GM19455 (cell line): ENCODE measurements around the gene RRP36.

Source experiments
- ATAC-seq: cut with Tn5 transposase; IDR thresholded peaks from one replicate; pipeline ENCODE4 v1.9.1; 2021; ENCODE audit not compliant: unreplicated experiment

RRP36 gene

DNA sequence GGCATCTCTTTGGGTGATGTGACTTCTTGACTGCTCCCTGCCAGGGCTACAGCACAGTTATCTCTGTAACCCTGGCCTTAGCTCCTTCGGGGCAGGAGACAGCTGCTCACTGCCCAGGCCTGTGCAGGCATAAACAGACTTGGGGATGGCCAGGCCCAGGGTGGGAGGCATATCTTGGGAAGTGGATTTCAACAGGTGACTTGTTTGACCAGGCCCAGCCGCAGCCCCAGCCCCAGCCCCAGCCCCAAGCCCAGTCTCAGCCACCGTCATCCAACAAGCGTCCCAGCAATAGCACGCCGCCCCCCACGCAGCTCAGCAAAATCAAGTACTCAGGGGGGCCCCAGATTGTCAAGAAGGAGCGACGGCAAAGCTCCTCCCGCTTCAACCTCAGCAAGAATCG is 15.2 kb upstream of the RRP36 start:
- ATAC-seq = no peak

DNA sequence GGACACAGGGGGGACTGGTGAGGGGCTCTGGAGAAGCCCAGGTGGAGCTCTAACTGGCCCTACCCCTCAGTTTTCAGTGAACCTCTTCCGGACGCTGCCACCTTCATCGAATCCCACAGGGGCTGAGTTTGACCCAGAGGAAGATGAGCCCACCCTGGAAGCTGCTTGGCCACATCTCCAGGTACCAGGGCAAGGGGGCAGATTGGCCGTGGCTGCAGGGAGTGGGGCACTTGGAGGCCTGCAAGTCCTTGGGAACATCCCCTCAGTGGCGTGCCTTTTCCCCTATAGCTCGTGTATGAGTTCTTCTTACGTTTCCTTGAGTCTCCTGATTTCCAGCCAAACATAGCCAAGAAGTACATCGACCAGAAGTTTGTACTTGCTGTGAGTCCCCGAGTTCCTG is 14.3 kb upstream of the RRP36 start:
- no peak for ATAC-seq

DNA sequence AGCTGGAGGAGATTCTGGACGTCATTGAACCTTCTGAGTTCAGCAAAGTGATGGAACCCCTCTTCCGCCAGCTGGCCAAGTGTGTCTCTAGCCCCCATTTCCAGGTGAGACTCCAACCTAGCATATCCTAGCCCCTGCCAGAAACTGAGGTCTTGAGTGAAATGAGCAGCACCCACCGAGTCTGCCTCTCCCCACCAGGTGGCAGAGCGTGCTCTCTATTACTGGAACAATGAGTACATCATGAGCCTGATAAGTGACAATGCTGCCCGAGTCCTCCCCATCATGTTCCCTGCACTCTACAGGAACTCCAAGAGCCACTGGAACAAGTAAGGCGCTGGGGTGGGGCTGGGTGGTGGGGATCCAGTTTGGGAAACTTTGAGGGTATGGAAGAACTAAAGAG is 12.3 kb upstream of the RRP36 start:
- ATAC-seq = no peak

DNA sequence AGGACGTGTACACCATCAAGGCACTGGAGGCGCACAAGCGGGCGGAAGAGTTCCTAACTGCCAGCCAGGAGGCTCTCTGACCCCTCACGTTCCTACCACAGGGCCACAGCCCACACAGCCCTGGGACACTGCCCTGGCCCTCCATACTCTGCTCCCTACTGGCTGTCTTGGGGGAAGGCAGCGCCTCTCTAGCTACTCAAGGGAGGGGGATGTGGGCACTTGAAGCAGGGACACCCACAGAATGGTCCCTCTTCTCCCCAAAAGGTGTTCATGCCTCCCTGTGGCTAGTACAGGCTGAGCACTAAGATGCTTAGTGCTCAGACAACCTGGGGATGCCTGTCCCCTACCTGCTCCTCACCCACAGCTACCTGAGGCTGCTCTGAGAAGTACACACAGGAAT is 10.2 kb upstream of the RRP36 start:
- ATAC-seq = no peak

- ATAC-seq = no peak
These were observed 9.1 kb upstream of the RRP36 start for GRCh38 chr6:43012364-43012763.

GRCh38 chr6:43013097-43013842 is 8.2 kb upstream of the RRP36 start:
- ATAC-seq = peak; percentile 14

DNA sequence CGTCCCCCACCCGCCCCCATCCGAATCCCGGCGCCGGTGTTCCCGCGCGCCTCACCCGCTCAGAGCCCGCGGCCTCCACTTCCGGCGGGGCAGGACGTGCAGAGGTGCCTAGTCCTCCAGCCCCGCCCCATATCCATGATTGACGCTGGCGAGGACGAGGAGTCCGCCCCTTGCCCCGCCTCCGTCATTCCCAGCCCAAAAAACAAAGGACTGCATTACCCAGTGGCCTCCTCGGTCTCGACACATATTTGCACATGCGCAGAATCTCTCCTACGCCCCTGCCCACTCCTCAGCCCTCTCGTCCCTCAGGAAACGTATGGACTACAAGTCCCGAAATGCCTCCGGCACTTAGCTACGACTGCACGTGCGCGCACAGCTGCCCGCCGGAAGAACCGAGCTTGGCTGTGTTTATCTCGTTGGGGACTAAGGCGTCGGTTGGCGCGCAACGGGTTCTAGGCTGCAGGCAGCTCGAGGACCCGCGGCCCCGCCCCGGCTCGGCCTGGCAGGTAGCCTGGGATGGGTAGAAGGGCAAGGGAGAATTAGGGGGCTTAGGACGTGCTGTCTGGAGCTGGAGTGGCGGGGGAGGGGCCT is 7.5 kb upstream of the RRP36 start, which contains the start of the genes KLHDC3 and MEA1:
KLHDC3 (plus strand) TSS at position 407 of the 591 bp plus-strand sequence. CDS start 2,944 bp downstream, outside the sequence.
MEA1 (minus strand) TSS at position 104 of the 591 bp plus-strand sequence. CDS start 133 bp downstream, outside the sequence.
- ATAC-seq = peak; percentile 89

DNA sequence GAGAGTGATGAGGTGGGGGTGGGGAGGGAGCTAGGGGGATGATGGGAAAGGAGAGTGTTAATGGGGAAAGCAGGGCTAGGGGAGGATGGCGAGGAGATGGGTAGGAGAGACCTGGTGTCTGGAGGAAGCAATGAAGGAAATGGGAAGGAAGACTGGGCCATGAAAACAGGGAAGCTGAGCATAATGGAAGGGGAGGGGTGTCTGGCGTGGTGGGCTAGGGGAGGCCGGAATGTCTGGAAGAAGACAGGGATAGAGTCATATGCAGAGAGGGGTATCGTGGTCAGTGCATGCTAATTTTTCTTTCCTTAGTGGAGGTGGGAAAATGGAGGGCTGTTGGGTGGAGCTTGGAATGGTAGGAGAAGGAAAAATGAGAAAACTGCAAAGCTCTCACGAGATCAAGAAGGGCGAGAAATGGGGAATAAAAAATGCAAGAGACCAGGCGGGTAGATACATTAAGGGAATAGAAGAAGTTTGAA is 7.0 kb upstream of the RRP36 start:
- no peak for ATAC-seq

DNA sequence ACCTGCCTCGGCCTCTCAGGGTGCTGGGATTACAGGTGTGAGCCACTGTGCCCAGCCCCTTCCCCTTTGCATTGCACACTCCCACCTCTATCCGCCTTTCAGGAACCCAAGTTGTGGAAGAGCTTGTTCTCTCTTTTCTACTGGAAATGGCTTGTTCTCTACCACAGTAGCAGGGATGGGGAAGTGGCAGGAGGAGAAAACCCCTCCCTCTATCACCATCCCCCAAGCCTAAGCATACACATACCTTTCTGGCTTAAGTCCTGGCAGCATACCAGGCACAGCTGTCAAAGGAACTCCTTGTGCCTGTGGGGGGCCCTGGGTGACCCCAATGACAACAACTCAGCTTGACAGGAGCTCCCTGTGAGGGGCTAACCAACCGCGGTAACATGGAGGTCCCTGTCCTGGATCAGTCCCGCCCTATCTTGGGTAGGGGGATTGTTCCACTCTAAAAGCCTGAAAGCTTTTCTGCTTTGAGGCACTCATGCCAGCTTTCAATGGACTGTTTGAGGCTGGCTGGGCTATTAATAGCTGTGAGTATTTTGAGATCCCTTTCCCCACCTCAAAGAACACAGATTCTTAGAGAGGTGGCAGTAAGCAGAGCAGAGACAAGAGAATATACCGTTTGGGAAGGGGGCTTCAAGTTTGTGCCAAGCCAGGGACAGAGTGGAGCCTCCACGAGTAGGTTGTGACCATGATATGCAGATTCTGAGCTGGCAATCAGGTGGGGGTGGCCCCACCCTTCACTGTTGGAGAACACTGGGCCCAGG is 5.1 kb upstream of the RRP36 start:
- no peak for ATAC-seq

DNA sequence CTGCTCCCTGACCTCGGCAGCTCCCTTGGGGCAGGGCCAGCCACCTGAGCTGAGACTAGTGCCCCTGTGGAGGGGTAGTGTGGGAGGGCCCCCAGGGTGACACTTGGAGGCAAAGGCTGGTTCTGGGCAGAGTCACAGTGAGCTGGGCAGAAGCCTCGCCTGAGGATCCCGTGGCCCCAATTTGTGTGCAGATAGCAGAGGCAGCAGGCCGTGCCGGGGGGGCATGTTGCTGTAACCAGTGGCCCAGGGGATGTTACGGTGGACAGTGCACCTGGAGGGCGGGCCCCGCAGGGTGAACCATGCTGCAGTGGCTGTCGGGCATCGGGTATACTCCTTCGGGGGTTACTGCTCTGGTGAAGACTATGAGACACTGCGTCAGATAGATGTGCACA is 4.5 kb upstream of the RRP36 start:
- ATAC-seq = no peak

GRCh38 chr6:43019152-43019551 is 2.3 kb upstream of the RRP36 start:
- ATAC-seq = no peak

GRCh38 chr6:43020052-43020705 is 1.2 kb upstream of the RRP36 start:
- ATAC-seq = no peak

GRCh38 chr6:43020847-43021246 is 576 bp upstream of the RRP36 start:
- ATAC-seq = no peak

GRCh38 chr6:43024436-43024835 is 3.0 kb downstream of the RRP36 start:
- no peak for ATAC-seq

GRCh38 chr6:43026365-43026764 is 4.9 kb downstream of the RRP36 start:
- no peak for ATAC-seq

GRCh38 chr6:43029120-43029519 is 7.7 kb downstream of the RRP36 start:
- ATAC-seq = no peak

GRCh38 chr6:43032326-43032725 is 10.9 kb downstream of the RRP36 start:
- ATAC-seq = no peak

DNA sequence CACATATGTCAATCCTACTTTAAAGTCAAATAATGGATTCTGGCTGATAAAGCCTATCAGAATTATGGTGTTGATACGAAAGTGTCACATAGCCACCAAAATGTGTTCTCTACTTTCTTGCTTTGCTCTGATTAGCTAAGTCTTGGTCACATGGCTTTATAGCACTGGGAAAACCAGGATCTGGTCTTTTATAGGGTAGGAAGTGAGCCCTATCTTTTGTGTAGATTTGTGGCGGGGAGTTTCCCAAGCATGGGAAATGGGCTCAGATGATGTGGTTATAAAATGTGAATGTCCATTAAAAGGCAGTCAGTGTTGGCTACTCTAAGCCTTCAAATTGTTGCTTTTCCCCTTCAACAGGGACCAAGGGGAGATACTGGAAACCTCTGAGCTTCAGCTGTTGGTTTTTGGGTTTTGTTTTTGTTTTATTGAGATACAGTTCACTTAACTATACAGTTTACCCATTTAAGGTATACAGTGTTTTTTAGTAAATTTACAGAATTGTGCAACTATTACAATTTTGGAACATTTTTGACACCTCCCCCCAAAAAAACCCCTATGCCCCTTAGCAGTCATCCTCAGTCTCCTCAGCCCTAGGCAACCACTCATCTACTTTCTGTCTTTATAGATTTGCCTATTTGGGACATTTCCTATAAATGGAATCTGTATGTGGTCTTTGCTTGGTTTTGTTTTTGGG is 12.2 kb downstream of the RRP36 start:
- ATAC-seq = no peak

GRCh38 chr6:43034190-43034525 is 12.7 kb downstream of the RRP36 start:
- ATAC-seq = no peak

DNA sequence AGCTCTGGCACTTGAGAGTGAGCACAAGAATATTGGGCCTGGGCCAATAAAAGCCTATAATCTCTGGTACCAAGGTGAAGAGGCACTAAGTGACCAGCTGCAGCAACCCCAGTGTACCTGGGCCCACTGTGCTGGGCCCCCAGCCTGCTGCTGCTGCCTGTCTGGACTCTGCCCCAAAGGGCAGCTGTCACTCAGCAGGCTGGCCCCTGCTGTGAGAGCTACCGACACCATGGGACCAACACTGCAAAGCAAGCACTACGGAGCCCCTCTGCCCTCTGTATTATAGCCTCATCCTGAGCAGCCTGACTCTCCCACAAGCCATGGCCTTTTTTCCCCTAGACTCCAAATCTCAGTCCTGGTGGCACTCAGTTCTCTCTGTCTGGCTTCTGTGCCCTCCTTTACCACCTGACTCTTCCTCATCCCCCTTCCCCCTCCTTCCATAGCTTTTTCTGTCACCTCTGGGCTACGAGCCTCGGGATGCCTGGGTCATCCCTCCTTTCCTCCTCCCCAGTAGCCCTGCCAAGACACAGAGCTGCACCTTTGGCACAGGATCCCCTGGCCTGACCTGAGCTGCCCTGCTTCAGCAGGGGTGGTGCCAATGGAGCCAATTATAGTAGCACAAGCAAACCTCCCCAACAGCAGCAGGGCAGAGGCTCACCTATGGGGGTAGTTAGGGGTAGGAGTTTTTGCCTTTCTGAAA is 14.2 kb downstream of the RRP36 start:
- no peak for ATAC-seq
